Measurements from ENCODE around the gene BAIAP2L1.
"Not testable (repeated sequence)": the region's sequence is repeated elsewhere in the genome, so short reads cannot be mapped to it uniquely, and the experiment has no call there.

DNA sequence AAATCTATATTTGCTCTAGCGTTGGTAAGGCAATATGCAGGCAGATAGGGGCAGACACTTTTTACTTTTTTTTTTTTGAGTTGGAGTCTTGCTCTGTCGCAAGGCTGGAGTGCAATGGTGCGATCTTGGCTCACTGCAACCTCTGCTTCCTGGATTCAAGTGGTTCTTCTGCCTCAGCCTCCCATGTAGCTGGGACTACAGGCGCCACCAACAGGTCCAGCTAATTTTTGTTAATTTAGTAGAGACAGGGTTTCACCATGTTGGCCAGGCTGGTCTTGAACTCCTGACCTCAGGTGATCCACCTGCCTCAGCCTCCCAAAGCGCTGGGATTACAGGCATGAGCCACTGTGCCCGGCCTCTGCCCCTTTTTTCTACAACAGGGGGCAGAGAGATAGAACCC, 12.8 kb upstream of the BAIAP2L1 start:
- TF ChIP-seq, protein P1, sequence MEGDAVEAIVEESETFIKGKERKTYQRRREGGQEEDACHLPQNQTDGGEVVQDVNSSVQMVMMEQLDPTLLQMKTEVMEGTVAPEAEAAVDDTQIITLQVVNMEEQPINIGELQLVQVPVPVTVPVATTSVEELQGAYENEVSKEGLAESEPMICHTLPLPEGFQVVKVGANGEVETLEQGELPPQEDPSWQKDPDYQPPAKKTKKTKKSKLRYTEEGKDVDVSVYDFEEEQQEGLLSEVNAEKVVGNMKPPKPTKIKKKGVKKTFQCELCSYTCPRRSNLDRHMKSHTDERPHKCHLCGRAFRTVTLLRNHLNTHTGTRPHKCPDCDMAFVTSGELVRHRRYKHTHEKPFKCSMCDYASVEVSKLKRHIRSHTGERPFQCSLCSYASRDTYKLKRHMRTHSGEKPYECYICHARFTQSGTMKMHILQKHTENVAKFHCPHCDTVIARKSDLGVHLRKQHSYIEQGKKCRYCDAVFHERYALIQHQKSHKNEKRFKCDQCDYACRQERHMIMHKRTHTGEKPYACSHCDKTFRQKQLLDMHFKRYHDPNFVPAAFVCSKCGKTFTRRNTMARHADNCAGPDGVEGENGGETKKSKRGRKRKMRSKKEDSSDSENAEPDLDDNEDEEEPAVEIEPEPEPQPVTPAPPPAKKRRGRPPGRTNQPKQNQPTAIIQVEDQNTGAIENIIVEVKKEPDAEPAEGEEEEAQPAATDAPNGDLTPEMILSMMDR (IDR thresholded peaks at IDR 0.05) = not testable (repeated sequence)
- not testable (repeated sequence) for TF ChIP-seq POLR2A (IDR thresholded peaks at IDR 0.05)

All from esophagus squamous epithelium (tissue), 4 donors.